IMR-90 (cell line): Measurements from ENCODE around the gene ZSCAN25. TPM values are rescaled to one million over a fixed set of nuclear protein-coding genes. Genes with fewer than 3 reads are reported as not detected.

Source experiments
- ATAC-seq: fragments of 200-7000 bp; cut with Tn5 transposase; 2 replicates; pipeline ENCODE4 v1.9.1; 2020; ENCODE audit warnings: low read depth, mild to moderate bottlenecking, moderate library complexity
- BruUV-seq: library from RNA; stranded (reverse); fragments of 400-500 nt; replicated peaks from 2 replicates; lab custom pipeline; 2021; lab: Mats Ljungman, UMichigan
- CTCF ChIA-PET: fragments of 300-600 bp; formaldehyde crosslinking; extraction: SDS; loops from one replicate; lab custom pipeline; 2021; ENCODE audit warnings: antibody characterized with exemption; lab: Yijun Ruan, JAX
- POLR2A ChIA-PET: fragments of 300-600 bp; sonication (Branson Sonifier 250); formaldehyde crosslinking; loops from one replicate; lab custom pipeline; 2022; ENCODE audit warnings: antibody characterized with exemption; ENCODE audit not compliant: unreplicated experiment; lab: Charles Lee
- DNase-seq: peaks from one replicate; pipeline ENCODE4 v3.0.0; 2013
- H2AFZ ChIP-seq: replicated peaks from 2 replicates; pipeline ENCODE3; 2013; ENCODE audit warnings: low read length, mild to moderate bottlenecking; ENCODE audit not compliant: poor library complexity
- H2AK5ac ChIP-seq: 2 replicates; pipeline ENCODE4 v1.6.1; 2013; ENCODE audit warnings: low read depth, low read length, inconsistent platforms
- H2AK9ac ChIP-seq: replicated peaks from 2 replicates; pipeline ENCODE3; 2013; ENCODE audit warnings: mild to moderate bottlenecking, low read depth, low read length, moderate library complexity; ENCODE audit not compliant: poor library complexity
- H2BK120ac ChIP-seq: 2 replicates; pipeline ENCODE4 v1.6.1; 2013; ENCODE audit warnings: low read depth, low read length, inconsistent platforms
- H2BK15ac ChIP-seq: 3 replicates; pipeline ENCODE4 v1.6.1; 2013; ENCODE audit warnings: low read depth, low read length, inconsistent platforms
- H2BK20ac ChIP-seq: 2 replicates; pipeline ENCODE4 v1.6.1; 2013; ENCODE audit warnings: low read depth, mild to moderate bottlenecking, inconsistent platforms, low read length, moderate library complexity
- H2BK5ac ChIP-seq: 2 replicates; pipeline ENCODE4 v1.6.1; 2013; ENCODE audit warnings: mild to moderate bottlenecking, low read depth, low read length, inconsistent platforms; ENCODE audit not compliant: poor library complexity, severe bottlenecking
- H3K14ac ChIP-seq: replicated peaks from 2 replicates; pipeline ENCODE4 v1.6.1; 2013; ENCODE audit warnings: low read depth, low read length, inconsistent platforms
- H3K18ac ChIP-seq: 2 replicates; pipeline ENCODE4 v1.6.1; 2013; ENCODE audit warnings: low read depth, low read length, control low read depth
- H3K23ac ChIP-seq: 2 replicates; pipeline ENCODE4 v1.6.1; 2013; ENCODE audit warnings: low read depth, low read length, inconsistent platforms
- H3K27ac ChIP-seq: 2 replicates; pipeline ENCODE4 v1.5.1; 2013; ENCODE audit warnings: mild to moderate bottlenecking, control low read depth, low read length; ENCODE audit not compliant: insufficient read depth
- H3K27me3 ChIP-seq: 2 replicates; pipeline ENCODE4 v1.6.1; 2013; ENCODE audit warnings: low read length; ENCODE audit not compliant: control insufficient read depth, insufficient read depth
- H3K36me3 ChIP-seq: 2 replicates; pipeline ENCODE4 v1.6.1; 2013; ENCODE audit warnings: low read length, mixed read lengths; ENCODE audit not compliant: control insufficient read depth, insufficient read depth
- H3K4ac ChIP-seq: 2 replicates; pipeline ENCODE4 v1.6.1; 2013; ENCODE audit warnings: low read depth, low read length, inconsistent platforms
- H3K4me1 ChIP-seq: 2 replicates; pipeline ENCODE4 v1.6.1; 2013; ENCODE audit warnings: low read length, mixed read lengths; ENCODE audit not compliant: control insufficient read depth, insufficient read depth
- H3K4me2 ChIP-seq: 2 replicates; pipeline ENCODE4 v1.6.1; 2013; ENCODE audit warnings: low read depth, mild to moderate bottlenecking, control low read depth, low read length, moderate library complexity
- H3K4me3 ChIP-seq: 2 replicates; pipeline ENCODE4 v1.5.1; 2013; ENCODE audit warnings: low read depth, mild to moderate bottlenecking, control low read depth, low read length, moderate library complexity; ENCODE audit not compliant: insufficient read depth
- H3K56ac ChIP-seq: 2 replicates; pipeline ENCODE4 v1.6.1; 2013; ENCODE audit warnings: low read length, inconsistent platforms; ENCODE audit not compliant: insufficient read depth; ENCODE audit errors: extremely low read depth
- H3K79me1 ChIP-seq, 2 experiments: 2 replicates each; pipeline ENCODE4 v1.6.1; 2013; ENCODE audit warnings: low read length in 2 of 2, inconsistent platforms in 1 of 2, low read depth in 1 of 2
- H3K9ac ChIP-seq: 2 replicates; pipeline ENCODE4 v1.6.1; 2013; ENCODE audit warnings: low read depth, low read length, control low read depth
- H3K9me1 ChIP-seq: 2 replicates; pipeline ENCODE4 v1.6.1; 2013; ENCODE audit warnings: low read length, inconsistent platforms; ENCODE audit not compliant: insufficient read depth
- H3K9me3 ChIP-seq: 2 replicates; pipeline ENCODE4 v1.6.1; 2013; ENCODE audit warnings: low read length; ENCODE audit not compliant: control insufficient read depth, insufficient read depth
- H4K20me1 ChIP-seq: 2 replicates; pipeline ENCODE4 v1.6.1; 2013; ENCODE audit warnings: low read length, inconsistent platforms; ENCODE audit not compliant: insufficient read depth
- H4K5ac ChIP-seq: 2 replicates; pipeline ENCODE4 v1.6.1; 2013; ENCODE audit warnings: mild to moderate bottlenecking, low read depth, low read length, control low read depth
- H4K8ac ChIP-seq, 2 experiments: 2 replicates each; pipeline ENCODE4 v1.6.1; 2013; ENCODE audit warnings: low read depth in 2 of 2, low read length in 2 of 2, control low read depth in 1 of 2, inconsistent platforms in 1 of 2
- H4K91ac ChIP-seq: 2 replicates; pipeline ENCODE4 v1.6.1; 2013; ENCODE audit warnings: low read depth, low read length, inconsistent platforms; ENCODE audit not compliant: insufficient read depth
- FOS ChIP-seq: fragments of 150-350 bp; IDR thresholded peaks from 2 replicates; pipeline ENCODE4 v1.6.1; 2016; ENCODE audit warnings: low read depth, low read length
- MAZ ChIP-seq: IDR thresholded peaks from 2 replicates; pipeline ENCODE4 v1.6.1; 2012; ENCODE audit warnings: low read depth, mild to moderate bottlenecking, low read length, improper control_type of control experiment, moderate library complexity, borderline replicate concordance
- SMC3 ChIP-seq: fragments of 150-350 bp; IDR thresholded peaks from 2 replicates; pipeline ENCODE4 v1.6.1; 2016; ENCODE audit warnings: low read depth, mild to moderate bottlenecking, antibody characterized with exemption, low read length, moderate library complexity
- WGBS, 2 experiments: methylation state at CpG; one replicate each; pipeline versions ENCODE4 v1.1.5 to v1.1.7; 2013; ENCODE audit warnings: missing lambda C conversion rate in 2 of 2; ENCODE audit not compliant: insufficient read length in 1 of 2; ENCODE audit errors: extremely low coverage in 2 of 2; 5-methylcytosine and 5-hydroxymethylcytosine counted together
- dilution Hi-C: fragments of 300-500 bp; cut with HindIII; formaldehyde crosslinking; loops from one replicate; pipeline ENCODE4 v1.14.3; 2018; ENCODE audit warnings: low sequenced_read_pairs; ENCODE audit not compliant: unreplicated experiment
- in situ Hi-C: fragments of 300-500 bp; cut with MboI; formaldehyde crosslinking; loops from 3 replicates; pipeline ENCODE4 v1.14.3; 2019; ENCODE audit warnings: low sequenced_read_pairs, inconsistent platforms, mixed read lengths
- intact Hi-C: fragments of 100-400 bp; cut with micrococcal nuclease; formaldehyde crosslinking; loops from 2 replicates; pipeline ENCODE4 v1.10.0; 2022
- polyA plus RNA-seq, 3 experiments: library from polyadenylated mRNA; depleted of rRNA; stranded (reverse); fragments of >200 nt; gene quantifications; 2 replicates each; pipeline ENCODE4 v1.2.3, GENCODE V29; 2012; ENCODE audit warnings: low replicate concordance in 1 of 3
- total RNA-seq: library from RNA; depleted of rRNA; stranded (reverse); fragments of >200 nt; gene quantifications from 2 replicates; pipeline ENCODE4 v1.2.3, GENCODE V29; 2012
- TF ChIP-seq, protein P1 (sequence below): conservative IDR thresholded peaks from 2 replicates; pipeline ENCODE4 v1.5.1; 2012; ENCODE audit warnings: mild to moderate bottlenecking, low read depth, low read length, improper control_type of control experiment
- TF ChIP-seq, protein P2 (sequence below): fragments of 150-350 bp; IDR thresholded peaks from 2 replicates; pipeline ENCODE4 v1.6.1; 2016; ENCODE audit warnings: low read depth, mild to moderate bottlenecking, low read length, moderate library complexity, borderline replicate concordance

ZSCAN25 gene
- total and polyA plus RNA-seq, 2 of the 4 experiments (the other 2 are of a cell fraction): 6.2 to 9.0 TPM

DNA sequence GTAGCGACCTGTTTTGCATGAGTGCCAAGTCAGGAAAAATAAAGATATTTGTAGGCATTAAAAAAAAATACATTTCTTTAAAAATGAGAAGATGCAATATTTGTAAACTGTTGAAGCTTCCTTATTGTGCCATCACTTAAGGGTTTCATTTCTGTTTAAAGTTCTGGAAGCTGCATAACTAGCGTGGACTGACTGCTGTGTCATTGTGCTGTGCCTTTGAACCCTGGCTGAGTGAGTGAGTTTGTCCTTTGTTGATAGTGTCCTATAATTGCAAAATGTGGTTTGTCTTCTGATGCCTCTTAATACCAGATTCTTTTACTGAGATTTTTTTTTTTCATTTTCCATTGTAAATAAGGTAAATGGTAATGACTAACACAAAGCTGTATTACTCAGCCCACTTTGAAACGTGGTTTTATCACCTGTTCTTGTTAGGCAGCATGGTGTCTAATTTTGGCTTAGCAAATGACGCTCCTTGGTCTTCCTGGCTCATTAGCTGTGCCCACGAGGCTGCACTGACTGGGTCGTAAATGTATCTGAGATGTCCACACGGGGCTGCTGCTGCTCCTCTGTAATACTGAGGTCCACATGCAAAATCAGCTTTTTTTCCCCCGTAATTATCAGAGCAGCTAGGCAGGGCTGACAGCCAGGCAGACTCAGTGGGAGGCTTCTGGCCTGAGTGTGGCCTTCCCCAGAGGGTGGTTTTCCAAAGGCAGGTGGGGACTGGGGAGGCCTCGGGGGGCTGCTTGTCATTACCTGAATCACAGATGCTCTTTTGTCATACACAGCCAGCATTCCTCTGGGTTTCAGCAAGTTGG, 14.8 kb downstream of the ZSCAN25 start:
- H2AFZ ChIP-seq: no peak overlapping the region
- no peak overlapping the region for H4K91ac ChIP-seq
- no TSS peak for BruUV-seq
- H3K4me2 ChIP-seq: no peak overlapping the region
- H3K4me3 ChIP-seq: no peak overlapping the region
- no peak overlapping the region for H3K4ac ChIP-seq
- CTCF ChIA-PET: interaction anchor here (0.6 to 0.9 kb wide), 2 partner anchors 106 to 234 kb away, joined by 4 to 5 read pairs; no protein-coding TSS in a partner anchor
- H3K27me3 ChIP-seq: no peaks in the 10 kb centered on the region
- no peak overlapping the region for H2BK5ac ChIP-seq
- H2BK120ac ChIP-seq: no peak overlapping the region
- WGBS, 2 experiments: 69% methylated on average over 5 of the region's 9 CpGs; no CpG with 5 or more reads in 1 of the 2 experiments
- H3K4me1 ChIP-seq: no peaks in the 10 kb centered on the region
- no peak overlapping the region for H3K56ac ChIP-seq
- no peak overlapping the region for H3K9ac ChIP-seq
- dilution Hi-C loops (no loop called here), intact Hi-C loops (loop anchor here (10.0 kb wide), 1 partner anchor 263 kb away; no protein-coding TSS in a partner anchor), in situ Hi-C loops (no loop called here)
- TF ChIP-seq, protein P1, sequence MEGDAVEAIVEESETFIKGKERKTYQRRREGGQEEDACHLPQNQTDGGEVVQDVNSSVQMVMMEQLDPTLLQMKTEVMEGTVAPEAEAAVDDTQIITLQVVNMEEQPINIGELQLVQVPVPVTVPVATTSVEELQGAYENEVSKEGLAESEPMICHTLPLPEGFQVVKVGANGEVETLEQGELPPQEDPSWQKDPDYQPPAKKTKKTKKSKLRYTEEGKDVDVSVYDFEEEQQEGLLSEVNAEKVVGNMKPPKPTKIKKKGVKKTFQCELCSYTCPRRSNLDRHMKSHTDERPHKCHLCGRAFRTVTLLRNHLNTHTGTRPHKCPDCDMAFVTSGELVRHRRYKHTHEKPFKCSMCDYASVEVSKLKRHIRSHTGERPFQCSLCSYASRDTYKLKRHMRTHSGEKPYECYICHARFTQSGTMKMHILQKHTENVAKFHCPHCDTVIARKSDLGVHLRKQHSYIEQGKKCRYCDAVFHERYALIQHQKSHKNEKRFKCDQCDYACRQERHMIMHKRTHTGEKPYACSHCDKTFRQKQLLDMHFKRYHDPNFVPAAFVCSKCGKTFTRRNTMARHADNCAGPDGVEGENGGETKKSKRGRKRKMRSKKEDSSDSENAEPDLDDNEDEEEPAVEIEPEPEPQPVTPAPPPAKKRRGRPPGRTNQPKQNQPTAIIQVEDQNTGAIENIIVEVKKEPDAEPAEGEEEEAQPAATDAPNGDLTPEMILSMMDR: 0 out of 2 replicates have a peak, but pooled peaks have one; percentile 17
- TF ChIP-seq SMC3 (0 out of 2 replicates have a peak, but pooled peaks have one; percentile 6), MAZ (no peak), FOS (no peak)
- TF ChIP-seq, protein P2, sequence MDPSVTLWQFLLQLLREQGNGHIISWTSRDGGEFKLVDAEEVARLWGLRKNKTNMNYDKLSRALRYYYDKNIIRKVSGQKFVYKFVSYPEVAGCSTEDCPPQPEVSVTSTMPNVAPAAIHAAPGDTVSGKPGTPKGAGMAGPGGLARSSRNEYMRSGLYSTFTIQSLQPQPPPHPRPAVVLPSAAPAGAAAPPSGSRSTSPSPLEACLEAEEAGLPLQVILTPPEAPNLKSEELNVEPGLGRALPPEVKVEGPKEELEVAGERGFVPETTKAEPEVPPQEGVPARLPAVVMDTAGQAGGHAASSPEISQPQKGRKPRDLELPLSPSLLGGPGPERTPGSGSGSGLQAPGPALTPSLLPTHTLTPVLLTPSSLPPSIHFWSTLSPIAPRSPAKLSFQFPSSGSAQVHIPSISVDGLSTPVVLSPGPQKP: no peak
- H3K9me3 ChIP-seq: no peaks in the 10 kb centered on the region
- peaks cover 35% of the 10 kb centered on the region for H3K36me3 ChIP-seq
- no peak overlapping the region for H3K14ac ChIP-seq
- ATAC-seq: peak; percentile 63
- peaks cover 3 to 14% of the 10 kb centered on the region in 2 experiments for H3K79me1 ChIP-seq
- no peak overlapping the region for H4K8ac ChIP-seq
- H3K9me1 ChIP-seq: no peaks in the 10 kb centered on the region
- POLR2A ChIA-PET: no interaction called here
- H3K18ac ChIP-seq: no peak overlapping the region
- H4K20me1 ChIP-seq: peaks cover 11% of the 10 kb centered on the region; the same call in 1 of the 2 replicates
- no peak overlapping the region for H4K5ac ChIP-seq
- no peak overlapping the region for H3K23ac ChIP-seq
- no peak overlapping the region for H3K27ac ChIP-seq
- no peak overlapping the region for H2AK5ac ChIP-seq
- H2BK15ac ChIP-seq: no peak overlapping the region
- H2AK9ac ChIP-seq: no peak overlapping the region
- DNase-seq: peak; percentile 13
- no peak overlapping the region for H2BK20ac ChIP-seq
